A549 (cell line): ENCODE results near the gene PCNX1. TPM values are rescaled to one million over a fixed set of nuclear protein-coding genes. Genes with fewer than 3 reads are reported as not detected.

Source experiments
- ATAC-seq, 2 experiments: fragments of 200-7000 bp in 1 of 2; fragments of >200 bp in 1 of 2; cut with Nextera tagmentation in 1 of 2; cut with Tn5 transposase in 1 of 2; 3 replicates each; pipeline versions ENCODE4 v1.8.0 to v1.9.1; 2018 to 2020; ENCODE audit warnings: mild to moderate bottlenecking in 1 of 2, moderate library complexity in 1 of 2
- CTCF ChIA-PET: fragments of 300-600 bp; sonication (Branson Sonifier 250); formaldehyde crosslinking; extraction: SDS; loops from one replicate; lab custom pipeline; 2021; ENCODE audit warnings: antibody characterized with exemption, inconsistent platforms; lab: Yijun Ruan, JAX
- POLR2A ChIA-PET: fragments of 350-600 bp; formaldehyde crosslinking; extraction: SDS; loops from one replicate; lab custom pipeline; 2021; ENCODE audit warnings: antibody characterized with exemption, inconsistent platforms; lab: Yijun Ruan, JAX
- DNase-seq, 2 experiments: peaks; one replicate each; pipeline versions ENCODE4 v3.0.0 to v3.0.0-alpha.2; 2011 to 2016; ENCODE audit warnings: low read depth in 1 of 2, low spot score in 1 of 2
- FAIRE-seq: peaks from 2 replicates; lab custom pipeline; 2011; peaks lifted over from hg19 to GRCh38; lab: Jason Lieb, UNC
- H3K27ac ChIP-seq, 2 experiments: fragments of >200 bp; sonication (Bioruptor Twin); formaldehyde crosslinking; 3 replicates each; pipeline ENCODE4 v1.5.1; 2016 to 2017
- H3K4me1 ChIP-seq: fragments of >200 bp; sonication (Bioruptor Twin); formaldehyde crosslinking; 3 replicates; pipeline ENCODE4 v1.6.1; 2016
- H3K4me2 ChIP-seq: fragments of >200 bp; sonication (Bioruptor Twin); formaldehyde crosslinking; 3 replicates; pipeline ENCODE4 v1.6.1; 2016
- H3K4me3 ChIP-seq: fragments of >200 bp; sonication (Bioruptor Twin); formaldehyde crosslinking; 3 replicates; pipeline ENCODE4 v1.5.1; 2016
- H3K9me3 ChIP-seq: fragments of >200 bp; sonication (Bioruptor Twin); formaldehyde crosslinking; 3 replicates; pipeline ENCODE4 v1.6.1; 2016
- BCL3 ChIP-seq: fragments of >200 bp; sonication (Bioruptor Twin); formaldehyde crosslinking; IDR thresholded peaks from 3 replicates; pipeline ENCODE4 v1.6.1; 2016
- CBX2 ChIP-seq: fragments of 200-600 bp; sonication (generic); IDR thresholded peaks from 2 replicates; pipeline ENCODE4 v1.6.1; 2016; ENCODE audit warnings: low read depth, mild to moderate bottlenecking, borderline replicate concordance
- E2F6 ChIP-seq: IDR thresholded peaks from 2 replicates; pipeline ENCODE4 v1.6.1; 2012; ENCODE audit warnings: low read depth, borderline replicate concordance
- EHMT2 ChIP-seq: fragments of 200-600 bp; sonication (generic); IDR thresholded peaks from 2 replicates; pipeline ENCODE4 v1.6.1; 2016; ENCODE audit warnings: antibody characterized with exemption, low read depth, mild to moderate bottlenecking, moderate library complexity
- FOSL2 ChIP-seq, 2 experiments: fragments of 450-650 bp in 1 of 2; fragments of >200 bp in 1 of 2; sonication (Bioruptor Twin) in 1 of 2; formaldehyde crosslinking; IDR thresholded peaks; 2 replicates each; pipeline versions ENCODE4 v1.5.0 to v1.6.1; 2016 to 2020; ENCODE audit warnings: mild to moderate bottlenecking in 1 of 2, moderate library complexity in 1 of 2
- HEYL ChIP-seq: fragments of 250-450 bp; sonication (Bioruptor Pico); IDR thresholded peaks from 2 replicates; pipeline ENCODE4 v1.8.0; 2021; ENCODE audit warnings: mild to moderate bottlenecking, moderate library complexity
- HOXB13 ChIP-seq: fragments of 250-450 bp; sonication (Bioruptor Pico); IDR thresholded peaks from 2 replicates; pipeline ENCODE4 v1.5.0; 2020; ENCODE audit warnings: low read depth, mild to moderate bottlenecking, moderate library complexity
- JUN ChIP-seq, 2 experiments: fragments of >200 bp; sonication (Bioruptor Twin); formaldehyde crosslinking; IDR thresholded peaks; 2 replicates in 1 of 2; 3 replicates in 1 of 2; pipeline ENCODE4 v1.6.1; 2016 to 2017
- KDM1A ChIP-seq: fragments of 200-600 bp; sonication (generic); IDR thresholded peaks from 2 replicates; pipeline ENCODE4 v1.6.1; 2016; ENCODE audit warnings: low read depth, mild to moderate bottlenecking
- MAFK ChIP-seq: fragments of 450-650 bp; IDR thresholded peaks from 2 replicates; pipeline ENCODE4 v1.6.1; 2014; ENCODE audit not compliant: partially characterized antibody
- MYC ChIP-seq: IDR thresholded peaks from 2 replicates; pipeline ENCODE4 v1.6.1; 2012; ENCODE audit warnings: mild to moderate bottlenecking, inconsistent platforms, low read length, improper control_type of control experiment, borderline replicate concordance
- NR3C1 ChIP-seq: fragments of >200 bp; sonication (Bioruptor Twin); formaldehyde crosslinking; IDR thresholded peaks from 3 replicates; pipeline ENCODE4 v1.6.1; 2017
- POLR2AphosphoS2 ChIP-seq: conservative IDR thresholded peaks from 2 replicates; pipeline ENCODE4 v1.6.1; 2012; ENCODE audit warnings: low read length, improper control_type of control experiment, inconsistent platforms
- whole genome bisulfite sequencing: methylation state at CpG from one replicate; pipeline ENCODE4 v1.1.6; 2017; ENCODE audit errors: missing lambda C conversion rate; 5-methylcytosine and 5-hydroxymethylcytosine counted together
- polyA plus RNA-seq, 4 experiments: library from polyadenylated mRNA; depleted of rRNA in 3 of 4; stranded (reverse); fragments of >200 nt; fragmentation: RNase III in 1 of 4; extraction: RNeasy Plus Mini Kit Qiagen cat#74134 plus additional on column Dnase treatment in 1 of 4; gene quantifications; 2 replicates in 3 of 4; 3 replicates in 1 of 4; pipeline ENCODE4 v1.2.3, GENCODE V29; 2011 to 2017
- TF ChIP-seq, protein P1 (sequence below): fragments of 250-450 bp; sonication (Bioruptor Pico); IDR thresholded peaks from 2 replicates; pipeline ENCODE4 v1.5.0; 2020; ENCODE audit warnings: low read depth, mild to moderate bottlenecking, moderate library complexity
- TF ChIP-seq, protein P2 (sequence below): IDR thresholded peaks from 2 replicates; pipeline ENCODE4 v1.6.1; 2012
- TF ChIP-seq, protein P3 (sequence below): fragments of 450-650 bp; IDR thresholded peaks from 2 replicates; pipeline ENCODE4 v1.6.1; 2014; ENCODE audit warnings: antibody characterized with exemption

Gene PCNX1
- polyA plus RNA-seq, 2 of the 4 experiments (the other 2 are of a cell fraction) = 10.4 to 45.0 TPM

DNA sequence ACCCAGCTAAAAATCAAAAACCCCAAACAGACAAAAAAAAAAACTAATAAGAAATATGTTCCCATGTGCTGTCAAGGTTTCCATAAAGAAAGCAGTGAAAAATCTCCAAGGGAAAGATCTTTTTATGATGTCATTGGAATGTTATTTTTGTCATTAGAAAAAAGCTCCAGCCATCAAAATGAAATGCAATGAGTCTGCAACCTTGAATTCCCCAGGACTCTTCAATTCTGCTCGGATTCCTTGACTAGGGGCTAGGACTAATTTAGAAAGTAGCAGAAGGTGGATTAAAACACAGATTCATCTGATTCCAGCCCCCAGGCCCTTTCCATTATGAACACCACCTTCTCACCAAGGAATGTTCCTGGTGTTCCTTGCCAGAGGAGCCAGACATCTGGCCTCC lies 6.0 kb upstream of the PCNX1 start (continued):
- no peak for TF ChIP-seq KDM1A
- no peak for TF ChIP-seq HOXB13 (CRISPR knock-in tag)
- TF ChIP-seq BCL3 = no peak
- TF ChIP-seq EHMT2 = no peak

DNA sequence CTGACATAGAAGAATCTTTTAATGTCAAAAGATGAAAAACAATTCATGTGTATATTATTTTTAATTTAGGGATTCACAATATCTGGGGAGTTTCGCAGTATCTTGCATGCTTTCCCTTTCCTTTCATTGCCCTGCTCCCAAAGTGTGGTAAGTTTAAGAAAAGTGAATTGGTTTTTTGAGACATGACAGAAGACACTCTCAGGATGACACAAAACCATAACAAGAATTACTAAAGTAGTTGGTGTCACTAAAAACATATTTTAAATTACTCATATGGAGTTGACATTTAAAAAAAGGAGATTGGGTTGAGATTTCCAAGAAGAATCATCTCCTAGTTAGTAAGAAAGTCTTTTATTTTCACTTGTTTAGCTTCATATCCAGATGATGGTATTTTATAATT lies 5.1 kb upstream of the PCNX1 start:
- CTCF ChIA-PET = interaction anchor here (1.2 to 5.6 kb wide), 5 partner anchors 53 to 84 kb away, joined by 3 to 24 read pairs (median 3); no protein-coding TSS in a partner anchor
- POLR2A ChIA-PET = no interaction called here
- Histone ChIP-seq H3K4me1 (peaks cover 10% of the 10 kb centered on the region; the same call in 1 of the 3 replicates), H3K27ac (no peak overlapping the region), H3K4me3 (no peak overlapping the region), H3K9me3 (no peaks in the 10 kb centered on the region), H3K4me2 (no peak overlapping the region)
- 91% methylated on average over 1 of the region's 1 CpG for whole genome bisulfite sequencing
- ATAC-seq (no peak), FAIRE-seq (no peak), DNase-seq (no peak)
- TF ChIP-seq, protein P1, sequence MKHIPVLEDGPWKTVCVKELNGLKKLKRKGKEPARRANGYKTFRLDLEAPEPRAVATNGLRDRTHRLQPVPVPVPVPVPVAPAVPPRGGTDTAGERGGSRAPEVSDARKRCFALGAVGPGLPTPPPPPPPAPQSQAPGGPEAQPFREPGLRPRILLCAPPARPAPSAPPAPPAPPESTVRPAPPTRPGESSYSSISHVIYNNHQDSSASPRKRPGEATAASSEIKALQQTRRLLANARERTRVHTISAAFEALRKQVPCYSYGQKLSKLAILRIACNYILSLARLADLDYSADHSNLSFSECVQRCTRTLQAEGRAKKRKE (CRISPR knock-in tag) = no peak
- TF ChIP-seq KDM1A = no peak
- no peak for TF ChIP-seq JUN (IDR thresholded peaks at IDR 0.05)
- TF ChIP-seq, protein P2, sequence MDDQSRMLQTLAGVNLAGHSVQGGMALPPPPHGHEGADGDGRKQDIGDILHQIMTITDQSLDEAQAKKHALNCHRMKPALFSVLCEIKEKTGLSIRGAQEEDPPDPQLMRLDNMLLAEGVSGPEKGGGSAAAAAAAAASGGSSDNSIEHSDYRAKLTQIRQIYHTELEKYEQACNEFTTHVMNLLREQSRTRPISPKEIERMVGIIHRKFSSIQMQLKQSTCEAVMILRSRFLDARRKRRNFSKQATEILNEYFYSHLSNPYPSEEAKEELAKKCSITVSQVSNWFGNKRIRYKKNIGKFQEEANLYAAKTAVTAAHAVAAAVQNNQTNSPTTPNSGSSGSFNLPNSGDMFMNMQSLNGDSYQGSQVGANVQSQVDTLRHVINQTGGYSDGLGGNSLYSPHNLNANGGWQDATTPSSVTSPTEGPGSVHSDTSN = no peak
- TF ChIP-seq MYC = no peak
- TF ChIP-seq, protein P3, sequence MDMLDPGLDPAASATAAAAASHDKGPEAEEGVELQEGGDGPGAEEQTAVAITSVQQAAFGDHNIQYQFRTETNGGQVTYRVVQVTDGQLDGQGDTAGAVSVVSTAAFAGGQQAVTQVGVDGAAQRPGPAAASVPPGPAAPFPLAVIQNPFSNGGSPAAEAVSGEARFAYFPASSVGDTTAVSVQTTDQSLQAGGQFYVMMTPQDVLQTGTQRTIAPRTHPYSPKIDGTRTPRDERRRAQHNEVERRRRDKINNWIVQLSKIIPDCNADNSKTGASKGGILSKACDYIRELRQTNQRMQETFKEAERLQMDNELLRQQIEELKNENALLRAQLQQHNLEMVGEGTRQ = no peak

DNA sequence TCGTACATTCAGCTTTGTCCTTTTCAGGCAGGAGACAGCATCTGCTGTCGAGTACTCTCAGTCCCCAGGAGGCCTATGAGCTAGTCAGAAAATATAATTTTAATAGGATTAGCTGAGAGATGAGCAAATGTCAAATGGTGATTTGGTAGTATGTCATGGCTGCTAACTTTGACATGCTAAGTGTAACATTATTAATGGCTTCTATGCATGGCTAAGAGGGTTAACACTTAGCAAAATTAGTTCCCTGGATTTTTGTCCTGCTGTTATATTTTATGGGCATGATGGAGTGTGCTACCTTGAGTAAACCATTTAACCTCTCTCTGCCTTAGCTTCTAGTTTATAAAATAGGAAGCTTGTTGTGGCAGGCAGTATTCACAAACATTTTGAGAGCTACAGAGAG lies 2.9 kb upstream of the PCNX1 start:
- H3K9me3 ChIP-seq = no peaks in the 10 kb centered on the region
- ChIA-PET CTCF (interaction anchor here (1.0 to 4.3 kb wide), 6 partner anchors 8 to 87 kb away, joined by 3 to 32 read pairs (median 6); no protein-coding TSS in a partner anchor), POLR2A (no interaction called here)
- H3K4me3 ChIP-seq = no peak overlapping the region
- no peak overlapping the region for H3K4me2 ChIP-seq
- TF ChIP-seq MAFK (no peak), HEYL (no peak), POLR2AphosphoS2 (no peak), KDM1A (no peak), BCL3 (no peak), E2F6 (no peak), CBX2 (no peak), FOSL2 (IDR thresholded peaks at IDR 0.05) (no peak), FOSL2 (CRISPR knock-in tag; IDR thresholded peaks at IDR 0.05) (no peak), NR3C1 (no peak)
- TF ChIP-seq, protein P3 = no peak
- peaks cover 15% of the 10 kb centered on the region for H3K4me1 ChIP-seq
- DNase-seq (no peak), FAIRE-seq (no peak), ATAC-seq (no peak)
- H3K27ac ChIP-seq = no peak overlapping the region
- WGBS = 62% methylated on average over 2 of the region's 2 CpGs
